Activated CD4-positive, alpha-beta T cell treated with anti-CD3 and anti-CD28 coated beads for 36 hours (primary cell): ENCODE measurements around the gene PCDHB6. TPM values are rescaled to one million over a fixed set of nuclear protein-coding genes. Genes with fewer than 3 reads are reported as not detected.
"Not testable (repeated sequence)": the region's sequence is repeated elsewhere in the genome, so short reads cannot be mapped to it uniquely, and the experiment has no call there.

Experiments
- ATAC-seq: fragments of 200-7000 bp; cut with Tn5 transposase; one replicate; pipeline ENCODE4 v1.10.0; 2021; ENCODE audit warnings: mild to moderate bottlenecking, moderate library complexity
- CTCF ChIA-PET: fragments of 350-600 bp; sonication (Branson Sonifier 250); formaldehyde crosslinking; loops from one replicate; lab custom pipeline; 2021; ENCODE audit warnings: antibody characterized with exemption; lab: Charles Lee
- POLR2A ChIA-PET: fragments of 350-600 bp; sonication (Branson Sonifier 250); formaldehyde crosslinking; loops from one replicate; lab custom pipeline; 2021; ENCODE audit warnings: antibody characterized with exemption, inconsistent platforms; lab: Charles Lee
- DNase-seq: peaks from one replicate; pipeline ENCODE4 v3.0.0-alpha.2; 2020
- H3K27ac Mint-ChIP-seq: one replicate; pipeline ENCODE4 v1.8.0; 2021; ENCODE audit warnings: mixed read lengths
- H3K27me3 Mint-ChIP-seq: one replicate; pipeline ENCODE4 v1.8.0; 2021; ENCODE audit warnings: mixed read lengths
- H3K36me3 Mint-ChIP-seq: one replicate; pipeline ENCODE4 v1.8.0; 2021; ENCODE audit warnings: low read depth, mixed read lengths
- H3K4me1 Mint-ChIP-seq: one replicate; pipeline ENCODE4 v1.8.0; 2021; ENCODE audit warnings: mixed read lengths
- H3K4me3 Mint-ChIP-seq: one replicate; pipeline ENCODE4 v1.8.0; 2021; ENCODE audit warnings: mild to moderate bottlenecking, moderate library complexity, mixed read lengths
- H3K9me3 Mint-ChIP-seq: one replicate; pipeline ENCODE4 v1.8.0; 2021; ENCODE audit warnings: low read depth, mixed read lengths
- intact Hi-C, 2 experiments: fragments of 100-400 bp; cut with DNase I in 1 of 2; cut with micrococcal nuclease in 1 of 2; formaldehyde crosslinking; loops; one replicate each; pipeline versions ENCODE4 v1.14.2 to v1.15.1; 2022 to 2024; cut with DNase I, micrococcal nuclease
- total RNA-seq, 2 experiments: library from RNA; stranded (reverse); gene quantifications; one replicate each; pipeline ENCODE4 v1.2.3, GENCODE V29; 2021

The PCDHB6 gene
- total RNA-seq: not detected

- ATAC-seq (no peak), DNase-seq (peak; percentile 34)
- POLR2A ChIA-PET: no interaction called here
- Mint-ChIP-seq H3K4me3 (no peak within 1 kb of the TSS), H3K36me3 (peaks cover 12% of the 10 kb centered on the region), H3K27ac (no peak within 1 kb of the TSS), H3K27me3 (peaks cover 41% of the 10 kb centered on the region), H3K4me1 (peaks cover 4% of the 10 kb centered on the region), H3K9me3 (peaks cover 21% of the 10 kb centered on the region)
- intact Hi-C loops: no loop called here
- CTCF ChIA-PET: interaction anchor here (0.7 to 1.3 kb wide), 2 partner anchors 246 to 407 kb away, joined by 3 read pairs; no protein-coding TSS in a partner anchor
Measured at GRCh38 chr5:141149812-141150211, at the start of gene PCDHB6. Gene PCDHB6, plus strand, starts transcription at chr5:141150057. Its CDS starts 201 bp downstream, at chr5:141150258.

- no peak within 1 kb of the TSS for H3K27ac Mint-ChIP-seq
- intact Hi-C loops: loop anchor here in 1 of 2 experiments (10.0 kb wide), 1 partner anchor 244 kb away; the partner anchor contains the start of gene PCDHGA3
Measured at GRCh38 chr5:141100243-141100805, 49.5 kb upstream of the PCDHB6 start, which contains the start of gene PCDHB3. Gene PCDHB3, plus strand, starts transcription at chr5:141100473. Its CDS starts 177 bp downstream, at chr5:141100650.

GRCh38 chr5:141101059-141101458 lies 48.8 kb upstream of the PCDHB6 start:
- H3K9me3 Mint-ChIP-seq: peaks cover 18% of the 10 kb centered on the region
- no peak overlapping the region for H3K4me3 Mint-ChIP-seq
- no peak for ATAC-seq
- CTCF ChIA-PET: interaction anchor here (0.7 kb wide), 2 partner anchors 25 to 123 kb away, joined by 3 read pairs; no protein-coding TSS in a partner anchor
- intact Hi-C loops: loop anchor here in 1 of 2 experiments (10.0 kb wide), 1 partner anchor 244 kb away; the partner anchor contains the start of gene PCDHGA3
- no peak overlapping the region for H3K27ac Mint-ChIP-seq
- no peak for DNase-seq
- H3K36me3 Mint-ChIP-seq: peaks cover 10% of the 10 kb centered on the region
- peaks cover 33% of the 10 kb centered on the region for H3K27me3 Mint-ChIP-seq
- POLR2A ChIA-PET: no interaction called here
- H3K4me1 Mint-ChIP-seq: no peaks in the 10 kb centered on the region

More at GRCh38 chr5:141100243-141100805, 49.5 kb upstream of the PCDHB6 start, which contains the start of gene PCDHB3:
- Mint-ChIP-seq H3K4me3 (no peak within 1 kb of the TSS), H3K4me1 (no peaks in the 10 kb centered on the region), H3K9me3 (peaks cover 25% of the 10 kb centered on the region), H3K27me3 (peaks cover 38% of the 10 kb centered on the region), H3K36me3 (peaks cover 13% of the 10 kb centered on the region)
- ChIA-PET POLR2A (no interaction called here), CTCF (interaction anchor here (0.7 kb wide), 2 partner anchors 26 to 124 kb away, joined by 3 read pairs; no protein-coding TSS in a partner anchor)
- peak; percentile 80 for DNase-seq
- peak; percentile 70 for ATAC-seq

GRCh38 chr5:141102070-141102469 lies 47.8 kb upstream of the PCDHB6 start:
- DNase-seq, POLR2A ChIA-PET, H3K27ac Mint-ChIP-seq, CTCF ChIA-PET, H3K4me3 Mint-ChIP-seq, H3K36me3 Mint-ChIP-seq, H3K4me1 Mint-ChIP-seq, ATAC-seq: not testable (repeated sequence)
- intact Hi-C loops: loop anchor here in 1 of 2 experiments (10.0 kb wide), 1 partner anchor 243 kb away; the partner anchor contains the start of gene PCDHGA3
- Mint-ChIP-seq H3K9me3 (peaks cover 18% of the 10 kb centered on the region), H3K27me3 (peaks cover 33% of the 10 kb centered on the region)

DNA sequence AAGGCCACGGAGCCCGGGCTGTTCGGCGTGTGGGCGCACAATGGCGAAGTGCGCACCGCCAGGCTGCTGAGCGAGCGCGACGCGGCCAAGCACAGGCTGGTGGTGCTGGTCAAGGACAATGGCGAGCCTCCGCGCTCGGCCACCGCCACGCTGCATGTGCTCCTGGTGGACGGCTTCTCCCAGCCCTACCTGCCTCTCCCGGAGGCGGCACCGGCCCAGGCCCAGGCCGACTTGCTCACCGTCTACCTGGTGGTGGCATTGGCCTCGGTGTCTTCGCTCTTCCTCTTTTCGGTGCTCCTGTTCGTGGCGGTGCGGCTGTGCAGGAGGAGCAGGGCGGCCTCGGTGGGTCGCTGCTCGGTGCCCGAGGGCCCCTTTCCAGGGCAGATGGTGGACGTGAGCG lies 47.4 kb upstream of the PCDHB6 start:
- H3K4me1 Mint-ChIP-seq, H3K36me3 Mint-ChIP-seq, DNase-seq, CTCF ChIA-PET, H3K4me3 Mint-ChIP-seq, POLR2A ChIA-PET, ATAC-seq, H3K27ac Mint-ChIP-seq: not testable (repeated sequence)
- Mint-ChIP-seq H3K27me3 (peaks cover 35% of the 10 kb centered on the region), H3K9me3 (peaks cover 18% of the 10 kb centered on the region)
- intact Hi-C loops: loop anchor here in 1 of 2 experiments (10.0 kb wide), 1 partner anchor 242 kb away; the partner anchor contains the start of gene PCDHGA3

DNA sequence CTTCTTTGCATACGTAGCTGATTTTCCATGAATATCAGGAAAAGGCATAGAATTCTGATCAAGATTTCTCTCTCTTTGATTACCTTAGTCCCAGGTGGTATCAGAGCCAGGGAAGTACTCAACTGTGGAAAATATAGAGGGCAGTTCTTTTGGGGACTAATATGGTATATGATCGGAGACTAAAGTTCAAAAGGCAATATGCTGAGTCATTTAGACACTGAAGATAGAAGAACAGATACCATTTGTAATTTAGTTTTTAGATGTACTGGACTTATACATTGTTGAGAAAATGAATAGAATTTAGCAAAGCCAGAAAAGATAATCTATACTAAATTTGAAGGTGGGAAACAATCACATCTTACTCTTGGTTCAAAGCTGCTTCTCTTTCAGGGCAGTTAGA lies 44.5 kb upstream of the PCDHB6 start:
- Mint-ChIP-seq H3K27ac (no peak overlapping the region), H3K9me3 (peaks cover 10% of the 10 kb centered on the region), H3K4me3 (no peak overlapping the region), H3K36me3 (peaks cover 7% of the 10 kb centered on the region), H3K4me1 (no peaks in the 10 kb centered on the region), H3K27me3 (peaks cover 22% of the 10 kb centered on the region)
- CTCF ChIA-PET: no interaction called here
- DNase-seq: no peak
- POLR2A ChIA-PET: no interaction called here
- intact Hi-C loops: loop anchor here in 1 of 2 experiments (10.0 kb wide), 1 partner anchor 239 kb away; the partner anchor contains the start of gene PCDHGA3
- no peak for ATAC-seq

GRCh38 chr5:141119250-141119649 lies 30.6 kb upstream of the PCDHB6 start:
- ATAC-seq (no peak), DNase-seq (no peak)
- ChIA-PET CTCF (no interaction called here), POLR2A (no interaction called here)
- H3K4me1 Mint-ChIP-seq: no peaks in the 10 kb centered on the region
- intact Hi-C loops: no loop called here
- H3K9me3 Mint-ChIP-seq: peaks cover 19% of the 10 kb centered on the region
- H3K4me3 Mint-ChIP-seq: no peak overlapping the region
- no peaks in the 10 kb centered on the region for H3K36me3 Mint-ChIP-seq
- peaks cover 21% of the 10 kb centered on the region for H3K27me3 Mint-ChIP-seq
- no peak overlapping the region for H3K27ac Mint-ChIP-seq

GRCh38 chr5:141121563-141121962 lies 28.3 kb upstream of the PCDHB6 start, which contains the start of gene PCDHB4:
Gene PCDHB4, plus strand, starts transcription at chr5:141121818. Its CDS starts 181 bp downstream, at chr5:141121999.
- H3K27me3 Mint-ChIP-seq: peaks cover 21% of the 10 kb centered on the region
- DNase-seq: peak; percentile 51
- intact Hi-C loops: no loop called here
- POLR2A ChIA-PET: no interaction called here
- no peak for ATAC-seq
- H3K4me1 Mint-ChIP-seq: no peaks in the 10 kb centered on the region
- H3K27ac Mint-ChIP-seq: no peak within 1 kb of the TSS
- H3K36me3 Mint-ChIP-seq: no peaks in the 10 kb centered on the region
- H3K4me3 Mint-ChIP-seq: no peak within 1 kb of the TSS
- peaks cover 3% of the 10 kb centered on the region for H3K9me3 Mint-ChIP-seq
- CTCF ChIA-PET: interaction anchor here (1.2 kb wide), 1 partner anchor 13 kb away, joined by 4 read pairs; the partner anchor contains the start of gene PCDHB5

DNA sequence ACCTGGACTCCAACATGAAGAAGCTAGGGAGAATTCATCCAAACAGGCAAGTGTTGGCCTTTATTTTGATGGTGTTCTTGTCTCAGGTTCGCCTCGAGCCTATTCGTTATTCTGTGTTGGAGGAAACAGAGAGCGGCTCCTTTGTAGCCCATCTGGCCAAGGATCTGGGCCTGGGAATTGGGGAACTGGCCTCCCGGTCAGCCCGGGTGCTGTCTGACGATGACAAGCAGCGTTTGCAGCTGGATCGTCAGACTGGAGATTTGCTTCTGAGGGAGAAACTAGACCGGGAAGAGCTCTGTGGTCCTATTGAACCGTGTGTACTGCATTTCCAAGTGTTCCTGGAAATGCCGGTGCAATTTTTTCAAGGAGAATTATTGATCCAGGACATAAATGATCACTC lies 27.9 kb upstream of the PCDHB6 start:
- POLR2A ChIA-PET: no interaction called here
- Mint-ChIP-seq H3K27me3 (peaks cover 22% of the 10 kb centered on the region), H3K27ac (no peak overlapping the region), H3K4me3 (no peak overlapping the region), H3K36me3 (no peaks in the 10 kb centered on the region), H3K4me1 (no peaks in the 10 kb centered on the region), H3K9me3 (no peaks in the 10 kb centered on the region)
- DNase-seq (no peak), ATAC-seq (no peak)
- intact Hi-C loops: no loop called here
- CTCF ChIA-PET: interaction anchor here (0.6 to 1.2 kb wide), 3 partner anchors 13 to 401 kb away, joined by 3 to 5 read pairs (median 4); partner anchors contain the start of gene PCDHB5

DNA sequence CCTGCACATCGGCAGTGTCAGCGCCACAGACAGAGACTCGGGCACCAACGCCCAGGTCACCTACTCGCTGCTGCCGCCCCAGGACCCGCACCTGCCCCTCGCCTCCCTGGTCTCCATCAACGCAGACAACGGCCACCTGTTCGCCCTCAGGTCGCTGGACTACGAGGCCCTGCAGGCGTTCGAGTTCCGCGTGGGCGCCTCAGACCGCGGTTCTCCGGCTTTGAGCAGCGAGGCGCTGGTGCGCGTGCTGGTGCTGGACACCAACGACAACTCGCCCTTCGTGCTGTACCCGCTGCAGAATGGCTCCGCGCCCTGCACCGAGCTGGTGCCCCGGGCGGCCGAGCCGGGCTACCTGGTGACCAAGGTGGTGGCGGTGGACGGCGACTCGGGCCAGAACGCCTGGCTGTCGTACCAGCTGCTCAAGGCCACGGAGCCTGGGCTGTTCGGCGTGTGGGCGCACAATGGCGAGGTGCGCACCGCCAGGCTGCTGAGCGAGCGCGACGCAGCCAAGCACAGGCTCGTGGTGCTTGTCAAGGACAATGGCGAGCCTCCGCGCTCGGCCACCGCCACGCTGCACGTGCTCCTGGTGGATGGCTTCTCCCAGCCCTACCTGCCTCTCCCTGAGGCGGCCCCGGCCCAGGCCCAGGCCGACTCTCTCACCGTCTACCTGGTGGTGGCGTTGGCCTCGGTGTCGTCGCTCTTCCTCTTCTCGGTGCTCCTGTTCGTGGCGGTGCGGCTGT lies 26.3 kb upstream of the PCDHB6 start:
- H3K27me3 Mint-ChIP-seq: peaks cover 26% of the 10 kb centered on the region
- DNase-seq, H3K9me3 Mint-ChIP-seq, H3K4me3 Mint-ChIP-seq, ATAC-seq, POLR2A ChIA-PET, CTCF ChIA-PET, H3K4me1 Mint-ChIP-seq, intact Hi-C loops, H3K36me3 Mint-ChIP-seq, H3K27ac Mint-ChIP-seq: not testable (repeated sequence)

- ATAC-seq (no peak), DNase-seq (no peak)
- Mint-ChIP-seq H3K4me3 (no peak overlapping the region), H3K27me3 (peaks cover 25% of the 10 kb centered on the region), H3K4me1 (no peaks in the 10 kb centered on the region), H3K27ac (no peak overlapping the region), H3K36me3 (no peaks in the 10 kb centered on the region), H3K9me3 (peaks cover 2% of the 10 kb centered on the region)
- ChIA-PET CTCF (no interaction called here), POLR2A (no interaction called here)
- intact Hi-C loops: no loop called here
Measured at GRCh38 chr5:141127305-141127704, 22.6 kb upstream of the PCDHB6 start.
